NOMO-1 treated with DMSO at 0.1 percent for 48 hours (cell line): ENCODE measurements around the gene EFNA5.

Experiments used
- DNase-seq: peaks from one replicate; lab custom pipeline; 2025; ENCODE audit not compliant: unreplicated experiment; lab: John Stamatoyannopoulos, UW

The EFNA5 gene

GRCh38 chr5:107549567-107549966, 121.2 kb downstream of the EFNA5 start:
- DNase-seq = no peak

GRCh38 chr5:107548477-107548876, 122.3 kb downstream of the EFNA5 start:
- DNase-seq = no peak

DNA sequence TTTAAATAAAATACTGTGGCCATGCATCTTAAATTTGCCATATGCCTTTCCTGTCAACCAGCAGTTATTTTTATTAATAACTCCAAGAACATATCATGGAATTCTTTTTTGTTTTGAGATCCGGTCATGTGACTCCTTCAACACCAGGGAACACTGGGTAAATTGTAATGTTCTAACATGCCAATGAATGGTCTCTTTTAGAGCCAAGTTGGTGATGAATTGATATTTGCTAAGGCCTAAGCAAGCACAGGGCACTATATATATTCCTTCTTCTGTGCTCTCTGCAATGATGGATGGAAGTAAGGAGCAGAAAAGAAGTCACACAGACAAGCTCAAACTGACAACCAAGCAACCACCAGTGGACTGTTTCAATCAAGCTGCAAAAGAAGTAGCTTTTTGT, 124.0 kb downstream of the EFNA5 start:
- DNase-seq = no peak

DNA sequence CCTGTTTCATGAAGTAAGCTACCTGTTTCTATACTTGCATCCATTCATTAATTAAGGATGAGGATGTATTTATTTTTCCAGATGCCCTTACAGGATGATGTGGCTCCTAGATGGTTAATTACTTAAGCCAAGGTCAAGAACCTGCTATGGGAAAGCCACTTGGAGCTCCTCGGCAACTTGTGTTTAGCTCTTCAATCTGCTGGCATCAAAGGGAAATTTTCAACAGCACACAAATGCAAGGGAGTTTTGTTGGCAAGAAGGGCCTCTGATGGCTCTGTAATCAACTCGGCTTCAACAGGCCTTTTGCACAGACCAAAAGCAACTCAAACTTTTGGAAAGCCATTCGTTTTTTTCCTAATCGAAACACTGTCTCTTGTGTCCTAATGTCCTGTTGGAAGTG, 125.3 kb downstream of the EFNA5 start:
- DNase-seq = no peak

DNA sequence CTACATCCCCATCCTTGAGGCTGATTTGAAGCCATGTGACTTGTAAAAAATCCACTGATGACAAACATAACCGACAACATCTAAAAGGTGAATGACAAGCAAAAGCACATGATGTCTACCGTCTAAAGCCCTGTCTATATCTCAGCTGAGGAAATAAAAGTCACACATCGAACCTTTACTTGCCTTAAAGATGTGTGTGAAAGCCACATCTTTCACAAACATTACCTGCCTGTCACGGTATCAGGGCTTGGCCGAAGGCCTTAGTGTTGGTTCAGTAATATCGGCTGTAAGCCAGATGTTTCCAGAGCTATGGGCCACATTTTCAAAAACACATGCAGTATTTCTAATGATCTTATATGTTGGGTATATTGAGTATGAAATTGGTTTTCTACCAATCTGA, 125.8 kb downstream of the EFNA5 start:
- no peak for DNase-seq

DNA sequence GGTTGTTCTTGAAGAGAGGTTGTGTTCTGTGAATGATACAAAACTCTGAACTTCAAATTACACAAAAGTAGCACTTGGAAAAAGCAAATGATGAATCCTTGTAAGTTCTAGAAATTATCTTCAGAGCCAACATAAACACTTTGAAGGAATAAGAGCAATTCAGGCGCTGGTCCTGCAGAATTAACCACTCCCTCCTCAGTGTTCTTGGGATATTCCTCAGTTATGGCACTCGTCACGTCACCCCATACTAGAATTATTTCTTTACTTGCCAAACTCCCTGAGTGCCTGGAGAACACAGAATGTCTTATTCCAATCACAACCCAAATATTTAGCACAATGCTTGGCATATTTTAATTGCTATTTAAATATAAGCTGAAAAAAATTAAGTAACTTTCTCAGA, 126.3 kb downstream of the EFNA5 start:
- DNase-seq = no peak

GRCh38 chr5:107543868-107544267, 126.9 kb downstream of the EFNA5 start:
- no peak for DNase-seq

- DNase-seq = no peak
Observed at GRCh38 chr5:107542831-107543231, 127.9 kb downstream of the EFNA5 start.

- DNase-seq = no peak
Observed at GRCh38 chr5:107542428-107542827, 128.3 kb downstream of the EFNA5 start.

DNA sequence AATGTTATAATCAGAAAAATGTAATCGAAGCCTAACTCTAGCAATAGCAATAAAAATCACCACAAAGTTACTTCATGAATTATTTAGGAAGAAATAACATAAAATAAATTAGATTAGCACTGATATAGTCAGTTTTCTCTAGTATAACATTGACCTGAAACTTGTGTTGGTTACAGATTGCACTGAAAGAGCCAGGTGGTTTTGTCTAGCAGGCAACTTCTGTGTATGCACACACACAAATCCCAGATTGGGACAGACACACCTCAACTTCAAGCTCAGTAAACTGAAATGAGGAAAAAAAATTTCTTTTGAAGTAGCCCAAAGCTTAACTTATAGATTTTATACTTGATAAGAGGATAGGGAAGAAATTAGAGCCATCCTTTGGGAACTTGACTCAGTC, 129.3 kb downstream of the EFNA5 start:
- no peak for DNase-seq

DNA sequence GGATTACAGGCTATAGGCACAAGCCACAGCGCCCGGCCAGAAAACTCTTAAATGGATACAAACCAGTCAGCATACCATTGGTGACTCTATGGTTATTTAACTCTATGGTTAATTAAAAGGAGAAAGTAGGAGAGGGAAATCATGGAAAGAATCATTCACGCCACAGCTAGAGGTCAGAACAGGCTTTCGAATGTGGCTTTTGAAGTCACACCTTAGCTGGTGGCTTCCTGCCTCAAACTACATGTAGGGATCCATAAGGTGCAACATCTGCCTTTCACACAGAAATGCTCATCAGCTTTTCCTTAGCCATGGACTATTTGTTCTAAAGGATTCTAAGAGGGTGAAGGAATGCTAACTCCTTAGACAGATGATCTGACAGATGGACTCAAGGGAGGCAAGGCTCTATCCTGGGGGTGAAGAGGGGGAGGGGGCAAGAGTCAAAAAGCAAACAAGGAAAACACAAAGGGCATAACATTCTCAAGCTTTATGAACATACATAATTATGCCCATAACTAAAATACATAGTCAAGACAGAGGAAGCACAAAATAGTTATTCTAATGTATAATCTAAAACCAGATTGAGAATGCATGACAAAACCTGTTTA, 130.9 kb downstream of the EFNA5 start:
- DNase-seq = no peak

GRCh38 chr5:107538805-107539445, 131.8 kb downstream of the EFNA5 start:
- DNase-seq = no peak

DNA sequence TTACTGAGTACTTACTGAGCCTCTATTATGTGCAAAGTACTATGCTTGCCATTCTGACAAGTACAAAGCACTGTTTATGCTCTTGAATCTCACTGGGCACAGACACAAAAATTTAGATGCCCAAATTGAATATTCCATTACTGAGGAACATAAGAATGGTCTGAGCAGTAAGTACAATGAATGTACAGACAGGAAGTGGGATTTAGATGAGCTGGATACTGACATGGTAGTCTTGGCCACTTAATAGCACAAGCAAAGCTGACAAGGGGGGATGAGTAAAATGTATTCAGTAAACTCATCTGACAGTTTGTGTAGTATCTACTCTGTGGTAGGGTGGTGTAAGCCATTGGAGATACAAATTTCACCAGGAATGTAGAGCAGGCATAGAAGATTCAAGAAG, 132.4 kb downstream of the EFNA5 start:
- no peak for DNase-seq

- no peak for DNase-seq
Observed at GRCh38 chr5:107535849-107536248, 134.9 kb downstream of the EFNA5 start.

DNA sequence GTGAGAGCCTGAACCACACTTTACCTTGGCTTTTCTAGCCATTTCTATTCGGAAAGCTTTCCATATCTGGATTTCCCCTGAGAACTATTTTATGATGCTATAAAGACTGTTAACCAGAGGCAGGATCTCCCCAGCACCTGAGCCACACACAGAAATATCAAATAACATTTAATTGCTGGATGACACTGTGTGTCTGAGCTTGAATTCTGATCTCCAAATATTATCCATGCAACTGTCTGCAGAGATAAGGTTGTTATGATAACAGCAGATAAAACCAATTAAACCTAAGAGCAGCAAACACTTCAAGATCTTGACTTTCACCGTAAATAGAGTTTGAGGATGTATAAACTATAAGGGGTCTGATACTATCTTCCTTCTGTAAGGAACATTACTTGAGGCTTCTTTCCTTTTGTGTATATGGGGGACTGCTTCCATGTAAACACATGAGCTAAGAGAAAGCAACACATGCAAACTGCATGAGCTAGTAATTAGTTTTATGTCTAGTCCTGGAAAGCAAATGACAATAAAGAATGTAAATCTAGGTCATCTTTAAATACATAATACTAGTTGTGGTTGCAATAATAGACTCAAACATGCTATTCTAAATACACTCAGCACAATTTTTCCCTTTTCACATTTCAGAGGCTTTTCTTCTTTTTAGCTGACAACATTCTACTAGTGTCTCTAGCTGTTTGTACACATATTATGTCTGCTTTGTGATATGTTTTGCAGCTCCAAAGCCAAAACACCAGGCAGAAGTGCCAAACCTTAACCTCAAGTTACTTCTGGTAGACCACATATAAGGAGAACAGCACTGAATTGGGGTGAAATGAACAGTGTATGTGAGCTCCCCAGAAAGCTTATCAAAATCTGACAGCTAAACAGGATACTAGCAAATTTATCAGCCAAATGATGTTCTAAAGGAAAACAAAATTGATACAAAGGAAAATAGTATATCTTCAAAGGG, 136.5 kb downstream of the EFNA5 start:
- DNase-seq = no peak

GRCh38 chr5:107532916-107533315, 137.8 kb downstream of the EFNA5 start:
- DNase-seq = no peak

GRCh38 chr5:107532169-107532878, 138.4 kb downstream of the EFNA5 start:
- DNase-seq = no peak

DNA sequence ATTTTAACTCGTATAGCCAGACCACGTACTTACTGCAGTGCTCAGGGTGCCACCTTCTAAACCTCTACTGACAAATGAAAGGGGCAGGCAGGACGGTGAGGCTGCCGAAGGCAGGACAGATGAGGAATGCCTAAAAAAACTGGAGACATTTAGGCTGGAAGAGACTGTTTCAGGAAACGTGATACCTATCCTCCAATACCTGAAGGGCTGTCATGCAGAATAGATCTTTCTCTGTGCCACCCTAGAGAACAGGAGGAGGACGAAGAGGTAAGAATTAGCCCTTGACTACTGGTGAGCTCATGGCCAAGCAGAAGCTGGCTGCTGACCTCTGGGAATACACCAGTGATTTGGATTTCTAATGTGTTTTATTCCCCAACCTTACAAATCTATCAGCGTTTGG, 139.4 kb downstream of the EFNA5 start:
- DNase-seq = no peak

DNA sequence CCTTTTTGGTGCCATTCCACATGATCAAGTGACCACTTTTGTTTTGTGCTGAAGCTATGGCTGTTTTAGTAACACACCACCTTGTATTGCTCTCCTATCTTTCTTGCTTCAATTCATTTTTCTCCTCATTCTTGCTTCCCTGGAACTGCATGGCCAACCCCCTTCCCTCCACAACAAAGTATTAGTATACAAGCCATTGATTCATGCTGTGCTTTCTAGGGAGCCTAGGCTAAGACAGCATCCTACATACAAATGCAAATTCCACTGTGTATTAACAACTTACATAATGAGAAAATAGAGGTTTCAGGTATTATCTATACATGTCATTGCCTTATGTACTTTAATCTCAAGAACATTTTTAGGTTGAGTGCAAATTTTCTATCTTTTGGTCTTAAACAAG, 141.1 kb downstream of the EFNA5 start:
- no peak for DNase-seq

DNA sequence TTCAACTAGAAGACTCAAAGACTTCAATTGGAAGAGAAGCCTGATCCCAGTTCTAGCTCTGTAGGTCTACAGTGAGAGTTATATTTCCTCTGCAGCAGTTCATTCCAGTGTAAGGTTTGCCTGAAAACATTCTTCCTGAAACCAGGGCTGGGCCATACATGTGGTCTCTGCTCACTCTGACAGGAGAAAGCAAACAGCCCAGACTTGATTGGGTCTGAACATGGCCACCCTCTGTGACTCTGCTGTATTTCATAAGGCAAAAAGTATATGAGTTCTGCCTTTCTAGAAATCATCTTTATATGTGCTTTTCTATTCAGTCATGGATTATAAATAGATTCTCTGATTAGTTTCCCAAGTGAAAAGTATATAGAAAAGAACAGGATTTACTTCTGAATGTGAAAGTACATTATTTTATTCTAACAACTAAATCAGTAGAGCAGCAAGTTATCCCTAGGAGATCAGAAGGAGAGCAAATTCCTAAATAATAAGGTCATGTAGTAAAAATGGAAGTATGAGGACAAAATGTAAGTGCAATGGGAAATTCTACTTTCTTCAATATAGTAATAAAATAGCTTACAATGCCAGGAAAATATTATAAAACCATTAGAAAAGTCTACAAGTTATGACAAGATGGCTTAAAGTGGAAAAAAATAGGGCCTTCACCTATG, 144.3 kb downstream of the EFNA5 start:
- DNase-seq = no peak

GRCh38 chr5:107524111-107524510, 146.6 kb downstream of the EFNA5 start:
- DNase-seq = no peak
